ENCODE results near the gene ZNF576. TPM values are rescaled to one million over a fixed set of nuclear protein-coding genes. Genes with fewer than 3 reads are reported as not detected.
A peak's percentile ranks its signal among the peaks of the same experiment; 100 is the strongest.

ZNF576 gene
- total RNA-seq, 6 experiments from 2014 or later = 18.1 to 20.8 (median 20.0) TPM

GRCh38 chr19:43552616-43553015, 43.8 kb upstream of the ZNF576 start:
- peaks cover 3% of the 10 kb centered on the region; the same call in 1 of the 2 replicates for H3K27me3 Mint-ChIP-seq (ENCODE audit: insufficient read depth)
- no peaks in the 10 kb centered on the region for H3K9me3 Mint-ChIP-seq
- H3K27ac Mint-ChIP-seq = no peak overlapping the region
- H3K4me3 Mint-ChIP-seq = no peak overlapping the region
- TF ChIP-seq CTCF (IDR thresholded peaks at IDR 0.05) = no peak
- DNase-seq = no peak
- H3K36me3 Mint-ChIP-seq (ENCODE audit: low read depth) = 0 out of 2 replicates have a peak, but pooled peaks cover 20% of the 10 kb centered on the region
- H3K4me1 Mint-ChIP-seq (ENCODE audit: low read depth) = peaks cover 12% of the 10 kb centered on the region

- Mint-ChIP-seq H3K27me3 (ENCODE audit: insufficient read depth) (peaks cover 3% of the 10 kb centered on the region; the same call in 1 of the 2 replicates), H3K9me3 (no peaks in the 10 kb centered on the region), H3K4me1 (ENCODE audit: low read depth) (peaks cover 18% of the 10 kb centered on the region), H3K36me3 (ENCODE audit: low read depth) (0 out of 2 replicates have a peak, but pooled peaks cover 17% of the 10 kb centered on the region), H3K27ac (no peak overlapping the region), H3K4me3 (no peak overlapping the region)
- TF ChIP-seq CTCF (IDR thresholded peaks at IDR 0.05) = no peak
- DNase-seq = no peak
These were observed 42.7 kb upstream of the ZNF576 start for GRCh38 chr19:43553656-43554055.

GRCh38 chr19:43554317-43554895, 42.0 kb upstream of the ZNF576 start:
- H3K9me3 Mint-ChIP-seq = no peaks in the 10 kb centered on the region
- H3K27me3 Mint-ChIP-seq (ENCODE audit: insufficient read depth) = peaks cover 3% of the 10 kb centered on the region; the same call in 1 of the 2 replicates
- DNase-seq = no peak
- H3K4me3 Mint-ChIP-seq = no peak overlapping the region
- TF ChIP-seq CTCF (IDR thresholded peaks at IDR 0.05) = no peak
- H3K36me3 Mint-ChIP-seq (ENCODE audit: low read depth) = 0 out of 2 replicates have a peak, but pooled peaks cover 15% of the 10 kb centered on the region
- H3K4me1 Mint-ChIP-seq (ENCODE audit: low read depth) = peaks cover 18% of the 10 kb centered on the region
- H3K27ac Mint-ChIP-seq = no peak overlapping the region

- H3K4me1 Mint-ChIP-seq (ENCODE audit: low read depth) = peaks cover 18% of the 10 kb centered on the region
- H3K36me3 Mint-ChIP-seq (ENCODE audit: low read depth) = 0 out of 2 replicates have a peak, but pooled peaks cover 9% of the 10 kb centered on the region
- H3K9me3 Mint-ChIP-seq = no peaks in the 10 kb centered on the region
These were observed 41.1 kb upstream of the ZNF576 start for GRCh38 chr19:43555185-43555770.

GRCh38 chr19:43560687-43561086, 35.7 kb upstream of the ZNF576 start:
- peak overlapping the region; percentile 50 for H3K27ac Mint-ChIP-seq

More at GRCh38 chr19:43555185-43555770, 41.1 kb upstream of the ZNF576 start:
- peak; percentile 50 for DNase-seq
- no peak overlapping the region for H3K4me3 Mint-ChIP-seq
- no peak overlapping the region for H3K27ac Mint-ChIP-seq
- H3K27me3 Mint-ChIP-seq (ENCODE audit: insufficient read depth) = peaks cover 1% of the 10 kb centered on the region; the same call in 1 of the 2 replicates
- TF ChIP-seq CTCF (IDR thresholded peaks at IDR 0.05) = peak; percentile 83

More at GRCh38 chr19:43560687-43561086, 35.7 kb upstream of the ZNF576 start:
- Mint-ChIP-seq H3K9me3 (no peaks in the 10 kb centered on the region), H3K4me1 (ENCODE audit: low read depth) (peaks cover 51% of the 10 kb centered on the region), H3K4me3 (no peak overlapping the region), H3K27me3 (ENCODE audit: insufficient read depth) (no peaks in the 10 kb centered on the region), H3K36me3 (ENCODE audit: low read depth) (peaks cover 35% of the 10 kb centered on the region)
- peak; percentile 44 for TF ChIP-seq CTCF (IDR thresholded peaks at IDR 0.05)
- DNase-seq = peak; percentile 13

Data from HFFc6 (cell line).